22Rv1 (cell line): ENCODE results near the gene IL20RA.

Experiments used
- CTCF ChIP-seq: fragments of 450-650 bp; IDR thresholded peaks from 2 replicates; pipeline ENCODE4 v1.5.1; 2017; ENCODE audit warnings: mild to moderate bottlenecking
- ZFX ChIP-seq: fragments of 450-650 bp; IDR thresholded peaks from 2 replicates; pipeline ENCODE4 v1.6.1; 2017; ENCODE audit warnings: antibody characterized with exemption, borderline replicate concordance

- TF ChIP-seq CTCF (no peak), ZFX (no peak)
Observed at GRCh38 chr6:137002505-137002904, 42.3 kb downstream of the IL20RA start.
